Measurements from ENCODE around the gene TTC3.

DNA sequence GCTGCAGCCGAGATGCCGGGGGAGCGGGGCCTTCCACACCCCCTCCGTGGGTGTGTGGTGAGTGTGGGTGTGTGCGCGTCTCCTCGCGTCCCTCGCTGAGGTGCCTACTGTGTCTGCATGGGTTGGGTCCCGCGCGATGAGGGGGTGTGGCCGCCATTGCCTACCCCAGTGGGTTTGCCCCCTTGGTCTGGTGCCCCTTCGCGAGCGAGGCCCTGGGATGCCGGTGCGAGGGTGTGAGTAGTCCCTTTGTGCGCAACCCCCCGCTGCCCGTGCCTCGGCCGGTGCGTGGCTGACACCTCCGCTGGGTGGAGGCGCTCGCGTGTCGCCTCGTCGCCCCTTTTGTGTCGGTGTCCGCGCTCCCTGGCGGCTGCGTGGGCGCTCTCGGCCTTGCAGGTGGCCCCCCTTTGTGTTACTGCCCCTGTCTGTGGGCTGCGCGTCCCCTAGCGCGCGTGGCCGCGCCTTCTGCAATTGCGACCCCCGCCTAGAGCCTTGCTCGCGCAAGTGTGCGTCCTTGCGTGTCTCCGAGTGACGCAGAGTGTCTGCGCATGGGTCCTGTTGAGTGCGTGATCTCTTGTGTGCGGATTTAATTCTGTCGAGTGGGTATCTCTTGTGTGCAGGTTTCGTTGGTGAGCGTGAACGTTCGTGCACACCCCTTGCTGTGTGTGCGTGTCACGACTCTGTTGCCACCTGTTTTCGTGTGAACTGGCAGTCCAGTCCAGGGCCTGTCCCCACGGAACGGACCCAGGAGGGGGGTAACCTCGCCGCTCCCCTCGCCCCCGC lies 553 bp downstream of the TTC3 start:
- TF ChIP-seq EZH2 (optimal IDR thresholded peaks at IDR 0.05; ENCODE audit: low read depth, low read length) = no peak
- TF ChIP-seq, protein P1, sequence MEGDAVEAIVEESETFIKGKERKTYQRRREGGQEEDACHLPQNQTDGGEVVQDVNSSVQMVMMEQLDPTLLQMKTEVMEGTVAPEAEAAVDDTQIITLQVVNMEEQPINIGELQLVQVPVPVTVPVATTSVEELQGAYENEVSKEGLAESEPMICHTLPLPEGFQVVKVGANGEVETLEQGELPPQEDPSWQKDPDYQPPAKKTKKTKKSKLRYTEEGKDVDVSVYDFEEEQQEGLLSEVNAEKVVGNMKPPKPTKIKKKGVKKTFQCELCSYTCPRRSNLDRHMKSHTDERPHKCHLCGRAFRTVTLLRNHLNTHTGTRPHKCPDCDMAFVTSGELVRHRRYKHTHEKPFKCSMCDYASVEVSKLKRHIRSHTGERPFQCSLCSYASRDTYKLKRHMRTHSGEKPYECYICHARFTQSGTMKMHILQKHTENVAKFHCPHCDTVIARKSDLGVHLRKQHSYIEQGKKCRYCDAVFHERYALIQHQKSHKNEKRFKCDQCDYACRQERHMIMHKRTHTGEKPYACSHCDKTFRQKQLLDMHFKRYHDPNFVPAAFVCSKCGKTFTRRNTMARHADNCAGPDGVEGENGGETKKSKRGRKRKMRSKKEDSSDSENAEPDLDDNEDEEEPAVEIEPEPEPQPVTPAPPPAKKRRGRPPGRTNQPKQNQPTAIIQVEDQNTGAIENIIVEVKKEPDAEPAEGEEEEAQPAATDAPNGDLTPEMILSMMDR (IDR thresholded peaks at IDR 0.05; ENCODE audit: low read length) = peak; percentile 30

Measured in MM.1S (cell line).